HG03135 (cell line): Measurements from ENCODE around the gene GADD45G.

Source experiments
- ATAC-seq: cut with Tn5 transposase; IDR thresholded peaks from one replicate; pipeline ENCODE4 v1.9.1; 2021; ENCODE audit warnings: mild to moderate bottlenecking, moderate library complexity; ENCODE audit not compliant: unreplicated experiment

GADD45G gene

DNA sequence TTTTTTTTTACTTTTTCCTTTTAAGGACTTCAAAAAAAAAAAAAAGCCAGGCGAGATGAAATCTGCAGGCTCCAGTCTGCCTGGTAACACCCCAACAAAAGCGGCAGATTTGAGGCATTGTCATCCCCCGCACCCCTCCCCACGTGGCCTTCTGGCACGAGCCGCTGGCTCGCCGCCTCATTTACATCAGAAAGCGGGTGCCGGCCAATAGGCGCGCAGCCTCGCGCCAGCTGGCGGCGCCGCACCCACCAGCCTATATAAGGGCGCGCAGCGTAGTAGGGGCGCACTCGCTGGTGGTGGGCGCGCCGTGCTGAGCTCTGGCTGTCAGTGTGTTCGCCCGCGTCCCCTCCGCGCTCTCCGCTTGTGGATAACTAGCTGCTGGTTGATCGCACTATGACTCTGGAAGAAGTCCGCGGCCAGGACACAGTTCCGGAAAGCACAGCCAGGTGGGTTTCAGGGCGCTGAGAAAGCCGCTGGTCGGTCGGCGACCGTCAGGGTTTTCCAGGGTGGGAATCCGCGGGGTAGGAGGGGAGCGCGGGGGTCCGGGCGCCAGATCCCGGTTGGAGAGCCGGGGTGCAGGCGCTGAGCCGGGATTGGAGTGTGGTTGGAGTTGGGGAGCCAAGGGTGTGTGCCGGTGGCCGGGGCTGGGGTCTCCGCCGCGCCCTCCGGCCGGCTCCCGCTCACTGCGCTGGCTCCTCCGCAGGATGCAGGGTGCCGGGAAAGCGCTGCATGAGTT lies at the start of gene GADD45G:
GADD45G (plus strand) TSS at position 284 of the 736 bp plus-strand sequence; CDS start at position 394, 110 bp downstream.
- ATAC-seq, result peak; percentile 49

- no peak for ATAC-seq
These were observed 49.8 kb upstream of the GADD45G start for GRCh38 chr9:89555036-89555415.

- ATAC-seq, result peak; percentile 67
These were observed 49.1 kb upstream of the GADD45G start for GRCh38 chr9:89555451-89556375.

DNA sequence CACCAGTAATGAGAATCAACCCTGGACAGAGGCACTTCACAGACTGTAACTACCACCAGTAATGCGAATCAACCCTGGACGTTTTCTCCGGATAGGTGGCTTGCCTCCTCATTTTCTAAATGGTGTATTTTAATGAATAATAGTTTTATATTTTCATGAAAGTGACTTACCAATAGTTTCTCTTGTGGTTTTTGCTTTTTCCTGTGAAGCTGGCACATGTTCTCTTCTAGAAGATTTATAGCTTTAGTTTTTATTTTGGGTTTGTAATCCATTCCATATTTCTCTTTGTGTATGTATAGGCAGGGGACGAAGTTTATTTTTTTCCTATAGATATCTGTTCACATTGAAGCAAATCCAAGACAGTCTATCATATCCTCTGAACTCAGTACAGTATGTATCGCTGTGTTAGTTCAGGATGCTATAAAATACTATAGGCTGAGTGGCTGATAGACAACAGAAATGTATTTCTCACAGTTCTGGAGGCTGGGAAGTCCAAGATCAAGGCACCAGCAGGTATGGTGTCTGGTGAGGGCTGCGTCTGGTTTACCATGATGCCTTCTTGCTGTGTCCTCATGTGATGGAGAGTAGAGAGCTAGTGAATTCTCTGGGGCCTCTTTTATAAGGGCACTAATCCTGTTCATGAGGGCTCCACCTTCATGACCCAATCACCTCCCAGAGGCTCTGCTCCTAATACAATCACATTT lies 46.5 kb upstream of the GADD45G start:
- ATAC-seq, result no peak

GRCh38 chr9:89558948-89559347 lies 45.9 kb upstream of the GADD45G start:
- no peak for ATAC-seq

DNA sequence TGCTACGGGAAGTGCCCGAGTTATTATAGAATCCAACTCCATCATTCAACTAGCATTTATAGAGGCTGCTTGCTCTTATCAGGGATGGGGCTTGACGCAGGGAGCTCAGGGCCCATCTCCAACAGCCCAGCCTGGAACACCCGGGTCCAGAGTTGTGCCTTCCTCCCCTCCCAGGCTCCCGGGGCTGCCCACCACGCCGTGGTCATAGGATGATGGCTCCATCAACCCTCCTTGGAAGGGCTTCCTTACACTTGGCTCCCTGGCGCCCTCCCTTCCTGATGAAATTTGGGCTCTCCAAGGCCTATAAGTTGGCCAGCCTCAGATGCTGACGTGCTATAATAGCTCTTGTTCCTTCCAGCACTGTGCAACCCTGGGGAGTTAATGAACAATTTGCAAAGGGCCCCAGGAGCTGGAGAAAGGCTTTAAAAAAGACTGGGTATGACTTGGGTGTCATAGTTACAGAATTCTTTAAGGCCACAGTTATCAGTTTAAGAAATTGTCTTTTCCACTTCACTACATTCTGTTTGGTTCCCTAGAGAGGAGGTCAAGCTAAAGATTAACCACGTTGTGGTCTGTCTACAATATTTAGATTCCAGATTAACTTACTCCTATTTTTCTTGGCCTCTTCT lies 42.5 kb upstream of the GADD45G start:
- peak; percentile 77 for ATAC-seq

- ATAC-seq, result no peak
These were observed 41.1 kb upstream of the GADD45G start for GRCh38 chr9:89563571-89564345.

- ATAC-seq, result no peak
These were observed 40.4 kb upstream of the GADD45G start for GRCh38 chr9:89564346-89564878.

- no peak for ATAC-seq
These were observed 37.2 kb upstream of the GADD45G start for GRCh38 chr9:89567649-89568048.

- ATAC-seq, result no peak
These were observed 30.5 kb upstream of the GADD45G start for GRCh38 chr9:89574309-89574708.

- ATAC-seq, result no peak
These were observed 28.4 kb upstream of the GADD45G start for GRCh38 chr9:89576404-89576839.

DNA sequence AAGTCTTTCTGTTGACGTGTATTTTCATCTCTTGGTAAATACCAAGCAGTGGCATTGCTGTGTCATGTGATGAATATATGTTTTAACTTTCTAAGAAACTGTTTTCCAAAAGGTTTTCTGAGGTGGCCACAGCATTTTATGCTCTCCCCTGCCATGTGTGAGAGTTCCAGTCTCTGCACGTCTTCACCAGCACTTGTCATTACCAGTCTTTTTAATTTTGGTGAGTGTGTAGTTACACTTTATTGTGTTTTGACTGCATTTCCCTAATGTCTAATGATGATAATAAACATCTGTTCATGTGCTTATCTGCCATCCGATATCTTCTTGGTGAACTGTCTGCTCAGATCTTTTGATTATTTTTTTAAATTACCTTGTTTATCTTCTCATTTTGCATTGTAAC lies 27.4 kb upstream of the GADD45G start:
- no peak for ATAC-seq

DNA sequence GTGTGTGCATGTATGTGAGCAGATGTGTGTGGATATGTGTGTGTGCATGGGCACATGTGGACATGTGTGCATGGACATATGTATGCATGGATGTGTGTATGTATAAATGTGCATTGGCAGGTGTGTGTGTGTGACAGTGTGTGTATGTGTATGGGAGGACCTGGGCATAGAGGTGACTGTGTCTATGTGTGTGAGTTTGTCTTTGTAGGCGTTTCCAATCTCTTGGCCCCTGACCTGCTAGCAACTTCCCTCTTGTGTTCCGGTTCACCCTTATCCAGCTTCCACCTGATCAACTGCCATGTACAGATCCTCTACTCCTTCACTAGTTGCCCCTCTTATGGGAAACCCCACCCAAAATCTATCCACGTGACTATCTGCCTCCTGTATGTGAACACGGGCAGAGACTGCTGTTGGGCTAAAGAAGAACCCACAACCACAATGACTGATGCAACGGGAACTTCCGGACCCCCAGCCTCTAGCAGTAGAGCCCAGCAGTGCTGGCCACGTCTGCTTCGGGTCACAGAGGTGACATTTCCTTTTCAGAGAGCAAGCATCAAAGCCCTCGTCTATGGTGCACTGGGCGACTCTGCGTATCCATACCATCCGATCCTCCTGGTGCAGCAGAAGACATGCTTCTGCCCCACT lies 24.9 kb upstream of the GADD45G start:
- ATAC-seq, result no peak

DNA sequence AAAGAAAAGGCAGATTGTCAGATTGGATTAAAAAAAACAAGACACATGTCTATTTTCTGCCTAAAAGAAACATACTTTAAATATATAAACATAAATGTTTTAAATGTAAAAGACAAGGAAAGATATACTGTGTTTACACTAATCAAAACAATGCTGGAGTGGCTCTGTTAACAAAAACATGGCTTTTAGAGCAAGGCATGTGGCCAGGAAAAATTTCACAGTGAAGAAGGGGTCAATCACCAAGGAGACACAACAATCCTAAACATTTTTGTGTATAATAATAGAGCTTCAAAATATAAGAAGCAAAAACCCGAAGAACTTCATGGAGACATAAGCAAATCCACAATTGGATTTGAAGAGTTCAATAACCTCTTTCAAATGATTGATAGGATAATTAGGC lies 18.5 kb upstream of the GADD45G start:
- no peak for ATAC-seq

- no peak for ATAC-seq
These were observed 16.4 kb upstream of the GADD45G start for GRCh38 chr9:89588271-89588879.

DNA sequence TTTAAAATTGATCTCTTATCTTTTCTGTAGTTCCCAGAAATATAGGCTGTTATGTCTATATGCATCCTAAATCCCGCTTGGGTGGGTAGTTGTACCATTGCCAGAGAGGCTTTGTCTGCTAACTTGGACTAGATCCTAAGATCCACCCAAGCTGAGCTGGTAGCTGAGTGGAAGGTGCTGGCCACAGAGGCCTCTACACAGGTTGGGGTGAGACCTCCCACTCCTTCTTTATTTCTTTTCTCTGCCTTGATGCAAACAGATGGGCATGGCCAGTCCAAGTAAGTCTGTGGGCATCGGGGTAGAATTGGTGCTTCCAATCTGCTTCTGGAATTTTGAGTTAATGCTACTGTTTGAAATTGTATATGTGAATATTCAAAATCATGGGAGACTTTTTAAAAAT lies 14.4 kb upstream of the GADD45G start:
- no peak for ATAC-seq

- no peak for ATAC-seq
These were observed 13.3 kb upstream of the GADD45G start for GRCh38 chr9:89591274-89592212.
